ENCODE data around the gene SH2D3A.

The SH2D3A gene

GRCh38 chr19:6708346-6708745, 58.9 kb downstream of the SH2D3A start:
- Histone ChIP-seq H3K36me3 (ENCODE audit: control insufficient read depth, insufficient read depth, low read length) (no peaks in the 10 kb centered on the region), H3K27ac (ENCODE audit: low read length) (no peak overlapping the region), H3K4me1 (ENCODE audit: control insufficient read depth, insufficient read depth, low read length) (no peaks in the 10 kb centered on the region), H3K9me3 (ENCODE audit: control insufficient read depth, insufficient read depth, low read length) (no peaks in the 10 kb centered on the region), H3K27me3 (ENCODE audit: control insufficient read depth, insufficient read depth, low read length) (no peaks in the 10 kb centered on the region; the same call in 1 of the 2 replicates), H3K4me3 (ENCODE audit: low read length) (no peak overlapping the region)
- WGBS (ENCODE audit: insufficient coverage, insufficient read length): no CpG with 5 or more reads among the region's 3 CpGs
- DNase-seq (ENCODE audit: low read depth, low spot score): no peak

- Histone ChIP-seq H3K36me3 (ENCODE audit: control insufficient read depth, insufficient read depth, low read length) (no peaks in the 10 kb centered on the region), H3K9me3 (ENCODE audit: control insufficient read depth, insufficient read depth, low read length) (no peaks in the 10 kb centered on the region), H3K27me3 (ENCODE audit: control insufficient read depth, insufficient read depth, low read length) (no peaks in the 10 kb centered on the region; the same call in 1 of the 2 replicates), H3K4me1 (ENCODE audit: control insufficient read depth, insufficient read depth, low read length) (no peaks in the 10 kb centered on the region), H3K27ac (ENCODE audit: low read length) (no peak overlapping the region), H3K4me3 (ENCODE audit: low read length) (no peak overlapping the region)
- no CpG with 5 or more reads among the region's 16 CpGs for WGBS (ENCODE audit: insufficient coverage, insufficient read length)
- DNase-seq (ENCODE audit: low read depth, low spot score): no peak
Measured at GRCh38 chr19:6707658-6708018, 59.6 kb downstream of the SH2D3A start.

DNA sequence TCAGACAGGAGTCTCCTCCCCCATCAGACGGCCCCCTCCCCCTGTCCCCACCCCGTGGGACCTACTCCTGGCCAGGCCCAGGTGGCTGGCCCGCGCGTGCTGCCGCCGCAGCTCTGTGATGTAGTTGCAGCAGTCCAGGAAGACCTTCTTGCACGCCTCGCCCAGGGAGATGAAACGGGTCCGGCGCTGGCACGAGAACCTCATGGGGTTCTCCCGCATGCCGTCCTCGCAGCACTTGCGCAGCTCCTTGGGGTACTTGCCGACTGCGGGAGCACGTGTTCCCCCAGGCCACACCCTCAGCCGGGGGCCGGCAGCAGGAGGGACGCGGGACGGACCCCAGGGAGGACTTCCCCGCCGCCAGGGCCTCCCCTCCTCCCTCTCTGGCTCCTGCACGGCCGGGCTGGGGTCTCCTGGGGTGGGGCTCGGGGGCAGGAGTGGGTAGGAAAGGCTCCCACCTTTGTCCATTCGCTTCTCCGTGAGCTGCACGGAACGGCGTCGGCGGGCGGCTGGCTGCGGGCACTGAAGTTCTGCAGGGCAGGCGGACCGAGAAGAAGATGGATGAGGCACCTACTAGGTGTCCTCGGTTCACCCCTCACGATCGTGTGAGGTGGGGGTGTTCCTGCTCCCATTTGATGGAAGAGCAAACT, 60.1 kb downstream of the SH2D3A start:
- DNase-seq (ENCODE audit: low read depth, low spot score): no peak
- Histone ChIP-seq H3K27me3 (ENCODE audit: control insufficient read depth, insufficient read depth, low read length) (no peaks in the 10 kb centered on the region; the same call in 1 of the 2 replicates), H3K4me3 (ENCODE audit: low read length) (no peak overlapping the region), H3K4me1 (ENCODE audit: control insufficient read depth, insufficient read depth, low read length) (no peaks in the 10 kb centered on the region), H3K27ac (ENCODE audit: low read length) (no peak overlapping the region), H3K36me3 (ENCODE audit: control insufficient read depth, insufficient read depth, low read length) (no peaks in the 10 kb centered on the region), H3K9me3 (ENCODE audit: control insufficient read depth, insufficient read depth, low read length) (no peaks in the 10 kb centered on the region)
- WGBS (ENCODE audit: insufficient coverage, insufficient read length): no CpG with 5 or more reads among the region's 44 CpGs

DNA sequence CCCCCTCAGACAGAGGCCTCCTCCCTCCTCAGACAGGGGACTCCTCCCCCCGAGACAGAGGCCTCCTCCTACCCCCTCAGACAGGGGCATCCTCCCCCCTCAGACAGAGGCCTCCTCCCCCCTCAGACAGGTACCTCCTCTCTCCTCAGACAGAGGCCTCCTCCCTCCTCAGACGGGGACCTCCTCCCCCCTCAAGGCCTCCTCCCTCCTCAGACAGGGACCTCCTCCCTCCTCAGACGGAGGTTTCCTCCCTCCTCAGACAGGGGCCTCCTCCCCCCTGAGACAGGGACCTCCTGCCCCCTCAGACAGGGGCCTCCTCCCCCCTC, 60.6 kb downstream of the SH2D3A start:
- DNase-seq (ENCODE audit: low read depth, low spot score): no peak
- Histone ChIP-seq H3K27me3 (ENCODE audit: control insufficient read depth, insufficient read depth, low read length) (no peaks in the 10 kb centered on the region; the same call in 1 of the 2 replicates), H3K4me3 (ENCODE audit: low read length) (no peak overlapping the region), H3K4me1 (ENCODE audit: control insufficient read depth, insufficient read depth, low read length) (no peaks in the 10 kb centered on the region), H3K27ac (ENCODE audit: low read length) (no peak overlapping the region), H3K9me3 (ENCODE audit: control insufficient read depth, insufficient read depth, low read length) (no peaks in the 10 kb centered on the region), H3K36me3 (ENCODE audit: control insufficient read depth, insufficient read depth, low read length) (no peaks in the 10 kb centered on the region)
- no CpG with 5 or more reads among the region's 3 CpGs for WGBS (ENCODE audit: insufficient coverage, insufficient read length)

- Histone ChIP-seq H3K9me3 (ENCODE audit: control insufficient read depth, insufficient read depth, low read length) (no peaks in the 10 kb centered on the region), H3K27ac (ENCODE audit: low read length) (no peak overlapping the region), H3K4me3 (ENCODE audit: low read length) (no peak overlapping the region), H3K36me3 (ENCODE audit: control insufficient read depth, insufficient read depth, low read length) (no peaks in the 10 kb centered on the region), H3K4me1 (ENCODE audit: control insufficient read depth, insufficient read depth, low read length) (no peaks in the 10 kb centered on the region), H3K27me3 (ENCODE audit: control insufficient read depth, insufficient read depth, low read length) (no peaks in the 10 kb centered on the region; the same call in 1 of the 2 replicates)
- no peak for DNase-seq (ENCODE audit: low read depth, low spot score)
- WGBS (ENCODE audit: insufficient coverage, insufficient read length): no CpG with 5 or more reads among the region's 11 CpGs
Measured at GRCh38 chr19:6705931-6706632, 61.2 kb downstream of the SH2D3A start.
